GM12878 (cell line): ENCODE measurements around the gene OR5AC2. TPM values are rescaled to one million over a fixed set of nuclear protein-coding genes. Genes with fewer than 3 reads are reported as not detected.

Experiments used
- ATAC-seq: fragments of 200-7000 bp; cut with Tn5 transposase; 3 replicates; pipeline ENCODE4 v1.9.1; 2020; ENCODE audit warnings: mild to moderate bottlenecking, moderate library complexity
- BruUV-seq: library from RNA; stranded (reverse); fragments of 400-500 nt; replicated peaks from 2 replicates; lab custom pipeline; 2021; lab: Mats Ljungman, UMichigan
- CTCF ChIA-PET: fragments of 300-600 bp; sonication (Branson Sonifier 250); formaldehyde crosslinking; extraction: SDS; loops from one replicate; lab custom pipeline; 2021; ENCODE audit warnings: inconsistent platforms; lab: Yijun Ruan, JAX
- POLR2A ChIA-PET: fragments of 350-600 bp; formaldehyde crosslinking; extraction: SDS; loops from one replicate; lab custom pipeline; 2021; ENCODE audit warnings: inconsistent platforms; lab: Charles Lee
- RAD21 ChIA-PET: fragments of 300-600 bp; sonication (Branson Sonifier 250); formaldehyde crosslinking; loops from one replicate; lab custom pipeline; 2023; ENCODE audit warnings: antibody characterized with exemption; ENCODE audit not compliant: unreplicated experiment; lab: Charles Lee
- SMC1A ChIA-PET: fragments of 300-600 bp; sonication (Branson Sonifier 250); formaldehyde crosslinking; loops from one replicate; lab custom pipeline; 2023; ENCODE audit not compliant: unreplicated experiment, uncharacterized antibody; lab: Charles Lee
- DNase-seq: peaks from one replicate; pipeline ENCODE4 v3.0.0-alpha.2; 2011; ENCODE audit warnings: low read depth, low spot score
- FAIRE-seq: peaks from 3 replicates; lab custom pipeline; 2011; peaks lifted over from hg19 to GRCh38; lab: Jason Lieb, UNC
- H2AFZ ChIP-seq: 2 replicates; pipeline ENCODE4 v1.6.0; 2011; ENCODE audit warnings: low read depth, low read length, control low read depth; ENCODE audit not compliant: control insufficient read depth
- H3K27ac ChIP-seq: 2 replicates; pipeline ENCODE4 v1.5.1; 2011; ENCODE audit warnings: control low read depth; ENCODE audit not compliant: control insufficient read depth, insufficient read depth
- H3K27me3 ChIP-seq, 2 experiments: replicated peaks in 1 of 2; 2 replicates each; pipeline versions ENCODE4 v1.6.0 to v1.6.1; 2011; ENCODE audit warnings: low read length in 1 of 2; ENCODE audit not compliant: control insufficient read depth in 2 of 2, insufficient read depth in 2 of 2
- H3K36me3 ChIP-seq, 2 experiments: 2 replicates each; pipeline ENCODE4 v1.5.1; 2011; ENCODE audit warnings: low read length in 1 of 2; ENCODE audit not compliant: control insufficient read depth in 2 of 2, insufficient read depth in 2 of 2
- H3K4me1 ChIP-seq: 2 replicates; pipeline ENCODE4 v1.6.1; 2011; ENCODE audit warnings: mild to moderate bottlenecking, low read length, moderate library complexity, mixed read lengths; ENCODE audit not compliant: control insufficient read depth, insufficient read depth
- H3K4me2 ChIP-seq: 2 replicates; pipeline ENCODE4 v1.6.0; 2011; ENCODE audit warnings: control low read depth; ENCODE audit not compliant: control insufficient read depth, insufficient read depth
- H3K4me3 ChIP-seq: fragments of 200-600 bp; sonication (generic); 2 replicates; pipeline ENCODE4 v1.5.1; 2016
- H3K79me2 ChIP-seq: 2 replicates; pipeline ENCODE4 v1.6.0; 2011; ENCODE audit warnings: low read length; ENCODE audit not compliant: control insufficient read depth, insufficient read depth
- H3K9ac ChIP-seq: 2 replicates; pipeline ENCODE4 v1.8.0; 2011; ENCODE audit warnings: low read length, control low read depth, mixed read lengths; ENCODE audit not compliant: control insufficient read depth, insufficient read depth
- H3K9me3 ChIP-seq: replicated peaks from 3 replicates; pipeline ENCODE4 v1.5.1; 2011; ENCODE audit warnings: mild to moderate bottlenecking, low read length; ENCODE audit not compliant: control insufficient read depth, insufficient read depth
- H4K20me1 ChIP-seq: 2 replicates; pipeline ENCODE4 v1.6.0; 2011; ENCODE audit not compliant: control insufficient read depth, insufficient read depth
- CBX5 ChIP-seq: sonication (generic); IDR thresholded peaks from 2 replicates; pipeline ENCODE4 v1.6.1; 2016; ENCODE audit warnings: low read depth, moderate library complexity, mild to moderate bottlenecking, inconsistent platforms
- CHD1 ChIP-seq: IDR thresholded peaks from 2 replicates; pipeline ENCODE4 v1.6.1; 2012; ENCODE audit warnings: low read depth, low read length, improper control_type of control experiment
- FOS ChIP-seq: IDR thresholded peaks from 3 replicates; pipeline ENCODE4 v1.6.1; 2011; ENCODE audit warnings: borderline replicate concordance; ENCODE audit not compliant: insufficient read length; ENCODE audit errors: extremely low read depth
- HDGF ChIP-seq: fragments of 450-650 bp; IDR thresholded peaks from 2 replicates; pipeline ENCODE4 v1.6.1; 2016; ENCODE audit warnings: antibody characterized with exemption
- NKRF ChIP-seq: fragments of 450-650 bp; conservative IDR thresholded peaks from 2 replicates; pipeline ENCODE4 v1.6.1; 2017; ENCODE audit warnings: mild to moderate bottlenecking, moderate library complexity
- PML ChIP-seq: IDR thresholded peaks from 2 replicates; pipeline ENCODE4 v1.6.1; 2012; ENCODE audit warnings: low read length, inconsistent platforms
- POLR2A ChIP-seq: IDR thresholded peaks from 2 replicates; pipeline ENCODE4 v1.6.1; 2011; ENCODE audit warnings: low read depth, mild to moderate bottlenecking, low read length
- POU2F2 ChIP-seq: IDR thresholded peaks from 3 replicates; pipeline ENCODE4 v1.6.1; 2011; ENCODE audit warnings: low read depth, mild to moderate bottlenecking, low read length, borderline replicate concordance
- RCOR1 ChIP-seq: conservative IDR thresholded peaks from 2 replicates; pipeline ENCODE4 v1.6.1; 2012; ENCODE audit warnings: low read depth, low read length, improper control_type of control experiment
- TARDBP ChIP-seq: IDR thresholded peaks from 2 replicates; pipeline ENCODE4 v1.6.1; 2016; ENCODE audit warnings: borderline replicate concordance
- USF1 ChIP-seq: IDR thresholded peaks from 2 replicates; pipeline ENCODE4 v1.6.1; 2011; ENCODE audit warnings: borderline replicate concordance, low read depth, mild to moderate bottlenecking, moderate library complexity, mixed read lengths, low read length; ENCODE audit not compliant: insufficient read depth; ENCODE audit errors: extremely low read length
- ZNF687 ChIP-seq: fragments of 450-650 bp; IDR thresholded peaks from 2 replicates; pipeline ENCODE4 v1.6.1; 2017; ENCODE audit warnings: mild to moderate bottlenecking, moderate library complexity
- WGBS: methylation state at CpG from one replicate; pipeline ENCODE4 v1.1.6; 2016; ENCODE audit warnings: low lambda C conversion rate; ENCODE audit not compliant: insufficient replicate concordance, insufficient coverage; ENCODE audit errors: missing lambda C conversion rate; 5-methylcytosine and 5-hydroxymethylcytosine counted together
- in situ Hi-C: fragments of 300-500 bp; cut with MboI; formaldehyde crosslinking; loops from 9 replicates; pipeline ENCODE4 v1.14.3; 2018; ENCODE audit warnings: mixed read lengths
- intact Hi-C: fragments of 100-400 bp; cut with micrococcal nuclease; formaldehyde crosslinking; loops from one replicate; pipeline ENCODE4 v1.14.2; 2022; ENCODE audit not compliant: unreplicated experiment
- polyA plus RNA-seq, 11 experiments: library from polyadenylated mRNA; depleted of rRNA in 4 of 11; unstranded in 6 of 11; stranded (reverse) in 5 of 11; fragments of >200 nt; fragmentation: Nextera tagmentation in 4 of 11; fragmentation: Illumina TruSeq in 1 of 11; extraction: Ambion mirVana in 4 of 11; extraction: Trizol in 1 of 11; gene quantifications; 1 replicate in 1 of 11; 2 replicates in 10 of 11; pipeline versions ENCODE4 v1.2.1 to v1.2.3, GENCODE V29; 2011 to 2016; ENCODE audit warnings: inconsistent platforms in 2 of 11, missing spikeins in 2 of 11, low read depth in 1 of 11
- total RNA-seq, 4 experiments: library from RNA; depleted of rRNA in 3 of 4; stranded (reverse); fragments of >200 nt in 3 of 4; fragmentation: Illumina TruSeq in 1 of 4; extraction: Trizol in 1 of 4; gene quantifications; 2 replicates each; pipeline versions ENCODE4 v1.2.1 to v1.2.3, GENCODE V29; 2013 to 2021

Gene OR5AC2
- total and polyA plus RNA-seq, 10 of the 15 experiments (the other 5 are each of a cell fraction or from before 2014, with no cell fraction given), result not detected

- ATAC-seq (no peak), DNase-seq (no peak), FAIRE-seq (no peak)
- Histone ChIP-seq H3K9ac (no peak overlapping the region), H3K79me2 (no peaks in the 10 kb centered on the region), H3K36me3 (no peaks in the 10 kb centered on the region), H3K27me3 (no peaks in the 10 kb centered on the region), H3K27ac (no peak overlapping the region), H3K4me2 (no peak overlapping the region), H3K4me1 (no peaks in the 10 kb centered on the region; the same call in 1 of the 2 replicates), H3K4me3 (no peak overlapping the region), H3K9me3 (no peaks in the 10 kb centered on the region), H4K20me1 (no peaks in the 10 kb centered on the region), H2AFZ (no peak overlapping the region)
- CTCF ChIA-PET, result no interaction called here
- SMC1A ChIA-PET, result no interaction called here
- intact Hi-C loops (no loop called here), in situ Hi-C loops (no loop called here)
- TF ChIP-seq ZNF687, result no peak
- TF ChIP-seq POLR2A, result no peak
- TF ChIP-seq RCOR1, result no peak
- no peak for TF ChIP-seq NKRF
- TF ChIP-seq USF1, result no peak
- TF ChIP-seq TARDBP, result no peak
- no peak for TF ChIP-seq CBX5
- TF ChIP-seq PML, result no peak
- TF ChIP-seq POU2F2, result no peak
- no peak for TF ChIP-seq HDGF
- TF ChIP-seq FOS, result no peak
- TF ChIP-seq CHD1, result no peak
- RAD21 ChIA-PET, result no interaction called here
- POLR2A ChIA-PET, result no interaction called here
- no TSS peak for BruUV-seq
- 0% methylated on average over 3 of the region's 3 CpGs for WGBS
These were observed 49.7 kb downstream of the OR5AC2 start for GRCh38 chr3:98136631-98137030.
